Measurements from ENCODE around the gene PAX5.
"Not testable (repeated sequence)": the region's sequence is repeated elsewhere in the genome, so short reads cannot be mapped to it uniquely, and the experiment has no call there.

PAX5 gene

GRCh38 chr9:37033682-37034304 is at the start of gene PAX5:
Gene PAX5 (minus strand): TSS chr9:37034268. CDS start chr9:37034031, 237 bp downstream.
- no peak for DNase-seq

- no peak for DNase-seq
Measured at GRCh38 chr9:37083654-37084053, 49.6 kb upstream of the PAX5 start.

GRCh38 chr9:37082214-37082765 is 48.2 kb upstream of the PAX5 start:
- DNase-seq, result peak; percentile 25

- DNase-seq, result not testable (repeated sequence)
Measured at GRCh38 chr9:37081507-37081906, 47.4 kb upstream of the PAX5 start.

GRCh38 chr9:37080165-37080628 is 46.1 kb upstream of the PAX5 start:
- DNase-seq, result not testable (repeated sequence)

GRCh38 chr9:37079370-37080164 is 45.5 kb upstream of the PAX5 start:
- DNase-seq, result peak; percentile 95

- DNase-seq, result not testable (repeated sequence)
Measured at GRCh38 chr9:37074790-37075189, 40.7 kb upstream of the PAX5 start.

GRCh38 chr9:37066139-37066725 is 32.2 kb upstream of the PAX5 start:
- no peak for DNase-seq

- DNase-seq, result no peak
Measured at GRCh38 chr9:37062336-37062735, 28.3 kb upstream of the PAX5 start.

- no peak for DNase-seq
Measured at GRCh38 chr9:37061768-37062167, 27.7 kb upstream of the PAX5 start.

- no peak for DNase-seq
Measured at GRCh38 chr9:37060833-37061232, 26.8 kb upstream of the PAX5 start.

GRCh38 chr9:37056046-37056920 is 22.2 kb upstream of the PAX5 start:
- DNase-seq, result no peak

GRCh38 chr9:37054363-37054720 is 20.3 kb upstream of the PAX5 start:
- not testable (repeated sequence) for DNase-seq

- no peak for DNase-seq
Measured at GRCh38 chr9:37053684-37054362, 19.8 kb upstream of the PAX5 start.

GRCh38 chr9:37046683-37047082 is 12.6 kb upstream of the PAX5 start:
- DNase-seq, result no peak

GRCh38 chr9:37042421-37042820 is 8.4 kb upstream of the PAX5 start:
- no peak for DNase-seq

GRCh38 chr9:37040508-37041127 is 6.5 kb upstream of the PAX5 start:
- no peak for DNase-seq

GRCh38 chr9:37038943-37039464 is 4.9 kb upstream of the PAX5 start:
- no peak for DNase-seq

GRCh38 chr9:37038302-37038942 is 4.4 kb upstream of the PAX5 start:
- DNase-seq, result no peak

- no peak for DNase-seq
Measured at GRCh38 chr9:37037503-37038301, 3.6 kb upstream of the PAX5 start.
